HPDE6-E6E7 (cell line): ENCODE data around the gene AAR2.

Experiments
- DNase-seq: peaks from one replicate; pipeline ENCODE4 v3.0.0; 2011; ENCODE audit warnings: missing footprints; ENCODE audit errors: extremely low spot score

AAR2 gene

GRCh38 chr20:36279776-36280175 lies 43.5 kb downstream of the AAR2 start:
- DNase-seq, result no peak

GRCh38 chr20:36281785-36282380 lies 45.6 kb downstream of the AAR2 start:
- DNase-seq, result no peak

- DNase-seq, result no peak
These were observed 48.5 kb downstream of the AAR2 start for GRCh38 chr20:36284751-36285150.

- DNase-seq, result no peak
These were observed 49.6 kb downstream of the AAR2 start for GRCh38 chr20:36285746-36286447.

- DNase-seq, result no peak
These were observed 61.4 kb downstream of the AAR2 start for GRCh38 chr20:36297656-36298055.

- no peak for DNase-seq
These were observed 61.8 kb downstream of the AAR2 start for GRCh38 chr20:36298061-36298460.

GRCh38 chr20:36298795-36299339 lies 62.6 kb downstream of the AAR2 start:
- DNase-seq, result no peak

- DNase-seq, result no peak
These were observed 63.2 kb downstream of the AAR2 start for GRCh38 chr20:36299459-36299858.

- DNase-seq, result no peak
These were observed 65.3 kb downstream of the AAR2 start for GRCh38 chr20:36301359-36302119.

- no peak for DNase-seq
These were observed 66.8 kb downstream of the AAR2 start for GRCh38 chr20:36303020-36303595.

GRCh38 chr20:36303831-36304230 lies 67.6 kb downstream of the AAR2 start:
- DNase-seq, result no peak

GRCh38 chr20:36304786-36305495 lies 68.7 kb downstream of the AAR2 start:
- no peak for DNase-seq

GRCh38 chr20:36305602-36306551 lies 69.6 kb downstream of the AAR2 start, which contains the start of gene DLGAP4:
Gene DLGAP4, plus strand, starts transcription at chr20:36306339. Its CDS starts 125,379 bp downstream, at chr20:36431718.
- no peak for DNase-seq
